Measurements from ENCODE around the gene FKTN. TPM values are rescaled to one million over a fixed set of nuclear protein-coding genes. Genes with fewer than 3 reads are reported as not detected.
A peak's percentile ranks its signal among the peaks of the same experiment; 100 is the strongest.

FKTN gene
- total and polyA plus RNA-seq, 2 donors (not counting 3 experiments of a cell fraction or from before 2014, with no cell fraction given) = 2.8 to 13.2 TPM

- dilution Hi-C loops (cut with MboI; ENCODE audit: extremely low pct_ligation_motif_present, low sequenced_read_pairs) = no loop called here
- CTCF ChIA-PET = interaction anchor here (1.1 kb wide), 1 partner anchor 86 kb away, joined by 3 read pairs; no protein-coding TSS in a partner anchor
Measured at GRCh38 chr9:105632807-105633206, 74.9 kb downstream of the FKTN start.

DNA sequence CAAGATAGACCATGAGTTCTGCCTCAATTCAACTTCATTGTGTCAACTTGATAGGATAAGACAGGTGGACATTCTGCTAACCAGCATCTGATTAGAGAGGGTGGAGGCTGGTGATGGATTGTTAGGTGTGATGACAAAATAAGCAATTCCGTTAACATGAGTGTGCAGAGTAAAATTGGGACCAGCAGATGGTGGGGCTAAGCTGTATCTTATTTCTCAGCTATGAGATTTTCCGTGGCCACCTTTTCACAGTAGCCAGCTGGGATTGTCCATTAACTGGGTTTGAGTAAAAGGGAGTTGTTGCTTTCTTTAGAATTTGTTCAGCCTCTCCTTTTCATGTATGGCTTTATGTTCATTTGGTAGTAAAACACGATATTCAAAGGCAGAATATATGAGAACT lies 75.5 kb downstream of the FKTN start:
- TF ChIP-seq EZH2 (IDR thresholded peaks at IDR 0.05; ENCODE audit: borderline replicate concordance, low read depth, low read length, severe bottlenecking) (no peak), JUN (IDR thresholded peaks at IDR 0.05; ENCODE audit: borderline replicate concordance, insufficient read depth, insufficient read length, low read depth) (no peak), FOS (IDR thresholded peaks at IDR 0.05; ENCODE audit: borderline replicate concordance, insufficient read depth, low read length) (no peak), POLR2AphosphoS5 (IDR thresholded peaks at IDR 0.05; ENCODE audit: insufficient read depth, low read depth, low read length) (no peak), GATA2 (IDR thresholded peaks at IDR 0.05; ENCODE audit: insufficient read depth, insufficient read length, low read depth, low read length) (no peak), MYC (IDR thresholded peaks at IDR 0.05; ENCODE audit: low read depth, low read length) (no peak), POLR2A (IDR thresholded peaks at IDR 0.05; ENCODE audit: low read depth, low read length) (no peak), MAX (IDR thresholded peaks at IDR 0.05; ENCODE audit: insufficient read depth, insufficient read length) (no peak)
- TF ChIP-seq, protein P1, sequence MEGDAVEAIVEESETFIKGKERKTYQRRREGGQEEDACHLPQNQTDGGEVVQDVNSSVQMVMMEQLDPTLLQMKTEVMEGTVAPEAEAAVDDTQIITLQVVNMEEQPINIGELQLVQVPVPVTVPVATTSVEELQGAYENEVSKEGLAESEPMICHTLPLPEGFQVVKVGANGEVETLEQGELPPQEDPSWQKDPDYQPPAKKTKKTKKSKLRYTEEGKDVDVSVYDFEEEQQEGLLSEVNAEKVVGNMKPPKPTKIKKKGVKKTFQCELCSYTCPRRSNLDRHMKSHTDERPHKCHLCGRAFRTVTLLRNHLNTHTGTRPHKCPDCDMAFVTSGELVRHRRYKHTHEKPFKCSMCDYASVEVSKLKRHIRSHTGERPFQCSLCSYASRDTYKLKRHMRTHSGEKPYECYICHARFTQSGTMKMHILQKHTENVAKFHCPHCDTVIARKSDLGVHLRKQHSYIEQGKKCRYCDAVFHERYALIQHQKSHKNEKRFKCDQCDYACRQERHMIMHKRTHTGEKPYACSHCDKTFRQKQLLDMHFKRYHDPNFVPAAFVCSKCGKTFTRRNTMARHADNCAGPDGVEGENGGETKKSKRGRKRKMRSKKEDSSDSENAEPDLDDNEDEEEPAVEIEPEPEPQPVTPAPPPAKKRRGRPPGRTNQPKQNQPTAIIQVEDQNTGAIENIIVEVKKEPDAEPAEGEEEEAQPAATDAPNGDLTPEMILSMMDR (IDR thresholded peaks at IDR 0.05; ENCODE audit: extremely low read depth in 1 of 2, insufficient read depth in 1 of 2, low read depth in 1 of 2, low read length in 2 of 2) = no peak
- no peaks in the 10 kb centered on the region for H3K36me3 ChIP-seq (ENCODE audit: control insufficient read depth in 2 of 2, extremely low read depth in 1 of 2, insufficient read depth in 2 of 2, low read length in 2 of 2)
- intact Hi-C loops (cut with micrococcal nuclease) = no loop called here
- no peak overlapping the region for H3K4me2 ChIP-seq (ENCODE audit: insufficient read depth, low read length)
- ChIA-PET CTCF (interaction anchor here (1.0 to 1.1 kb wide), 2 partner anchors 23 to 85 kb away, joined by 3 read pairs; no protein-coding TSS in a partner anchor), POLR2A (no interaction called here)
- H2AFZ ChIP-seq (ENCODE audit: low read depth, low read length) = no peak overlapping the region
- dilution Hi-C loops (cut with MboI; ENCODE audit: extremely low pct_ligation_motif_present, low sequenced_read_pairs) = no loop called here
- H3K27ac ChIP-seq (ENCODE audit: insufficient read depth, low read depth, low read length) = no peak overlapping the region
- no peak overlapping the region for H3K4me3 ChIP-seq (replicated peaks in 1 of 3; ENCODE audit: insufficient read depth in 1 of 3, low read depth in 1 of 3, low read length in 3 of 3)
- H3K9me1 ChIP-seq (replicated peaks; ENCODE audit: control insufficient read depth, extremely low read depth, insufficient read depth, low read length) = no peaks in the 10 kb centered on the region
- no peaks in the 10 kb centered on the region for H3K9me3 ChIP-seq (replicated peaks; ENCODE audit: control insufficient read depth, insufficient read depth, low read length)
- no peaks in the 10 kb centered on the region for H3K27me3 ChIP-seq (ENCODE audit: control insufficient read depth in 2 of 2, insufficient read depth in 2 of 2, low read length in 2 of 2)
- H3K4me1 ChIP-seq (ENCODE audit: control insufficient read depth, extremely low read depth, insufficient read depth, low read length) = no peaks in the 10 kb centered on the region
- no peaks in the 10 kb centered on the region for H4K20me1 ChIP-seq (replicated peaks; ENCODE audit: control insufficient read depth, extremely low read depth, insufficient read depth, low read length)
- FAIRE-seq (no peak), DNase-seq (ENCODE audit: low read depth, low spot score) (no peak)
- BruUV-seq (replicated peaks) = no TSS peak
- no peak overlapping the region for H3K9ac ChIP-seq (replicated peaks; ENCODE audit: extremely low read depth, insufficient read depth, low read length)
- H3K79me2 ChIP-seq (ENCODE audit: control insufficient read depth, insufficient read depth, low read length) = no peaks in the 10 kb centered on the region

More at GRCh38 chr9:105632807-105633206, 74.9 kb downstream of the FKTN start:
- POLR2A ChIA-PET = no interaction called here
- Histone ChIP-seq H3K79me2 (ENCODE audit: control insufficient read depth, insufficient read depth, low read length) (no peaks in the 10 kb centered on the region), H3K27me3 (ENCODE audit: control insufficient read depth in 2 of 2, insufficient read depth in 2 of 2, low read length in 2 of 2) (no peaks in the 10 kb centered on the region), H4K20me1 (replicated peaks; ENCODE audit: control insufficient read depth, extremely low read depth, insufficient read depth, low read length) (no peaks in the 10 kb centered on the region), H3K9me1 (replicated peaks; ENCODE audit: control insufficient read depth, extremely low read depth, insufficient read depth, low read length) (no peaks in the 10 kb centered on the region), H3K4me1 (ENCODE audit: control insufficient read depth, extremely low read depth, insufficient read depth, low read length) (no peaks in the 10 kb centered on the region), H3K4me3 (replicated peaks in 1 of 3; ENCODE audit: insufficient read depth in 1 of 3, low read depth in 1 of 3, low read length in 3 of 3) (no peak overlapping the region), H3K27ac (ENCODE audit: insufficient read depth, low read depth, low read length) (no peak overlapping the region), H2AFZ (ENCODE audit: low read depth, low read length) (no peak overlapping the region), H3K9ac (replicated peaks; ENCODE audit: extremely low read depth, insufficient read depth, low read length) (no peak overlapping the region), H3K36me3 (ENCODE audit: control insufficient read depth in 2 of 2, extremely low read depth in 1 of 2, insufficient read depth in 2 of 2, low read length in 2 of 2) (no peaks in the 10 kb centered on the region), H3K9me3 (replicated peaks; ENCODE audit: control insufficient read depth, insufficient read depth, low read length) (no peaks in the 10 kb centered on the region), H3K4me2 (ENCODE audit: insufficient read depth, low read length) (no peak overlapping the region)
- DNase-seq (ENCODE audit: low read depth, low spot score) (peak; percentile 3), FAIRE-seq (no peak)
- intact Hi-C loops (cut with micrococcal nuclease) = no loop called here
- no TSS peak for BruUV-seq (replicated peaks)
- TF ChIP-seq, protein P1 (IDR thresholded peaks at IDR 0.05; ENCODE audit: extremely low read depth in 1 of 2, insufficient read depth in 1 of 2, low read depth in 1 of 2, low read length in 2 of 2) = no peak
